ENCODE data around the gene CRTC2.

CRTC2 gene

GRCh38 chr1:153951183-153951582 is 7.2 kb downstream of the CRTC2 start:
- DNase-seq (ENCODE audit: low read depth in 2 of 3, low spot score in 1 of 3), result no peak

- peak; percentile 57 to 76 (median 57) for DNase-seq (ENCODE audit: low read depth in 2 of 3, low spot score in 1 of 3)
Measured at GRCh38 chr1:153946622-153947241, 11.7 kb downstream of the CRTC2 start, which contains the start of gene DENND4B. TSS of gene DENND4B (minus strand) at chr1:153946718. CDS start at chr1:153944374, 2,344 bp downstream.

GRCh38 chr1:153945795-153946621 is 12.4 kb downstream of the CRTC2 start:
- peak; percentile 38 to 62 (median 54) for DNase-seq (ENCODE audit: low read depth in 2 of 3, low spot score in 1 of 3)

- peak; percentile 52 to 61 (median 59) for DNase-seq (ENCODE audit: low read depth in 2 of 3, low spot score in 1 of 3)
Measured at GRCh38 chr1:153945131-153945794, 13.1 kb downstream of the CRTC2 start.

GRCh38 chr1:153944827-153945117 is 13.6 kb downstream of the CRTC2 start:
- DNase-seq (ENCODE audit: low read depth in 2 of 3, low spot score in 1 of 3), result no peak

GRCh38 chr1:153944005-153944826 is 14.2 kb downstream of the CRTC2 start:
- DNase-seq (ENCODE audit: low read depth in 2 of 3, low spot score in 1 of 3), result no peak

GRCh38 chr1:153942766-153943549 is 15.5 kb downstream of the CRTC2 start:
- no peak for DNase-seq (ENCODE audit: low read depth in 2 of 3, low spot score in 1 of 3)

GRCh38 chr1:153941826-153942725 is 16.3 kb downstream of the CRTC2 start:
- DNase-seq (ENCODE audit: low read depth in 2 of 3, low spot score in 1 of 3), result no peak

GRCh38 chr1:153940756-153941155 is 17.7 kb downstream of the CRTC2 start:
- DNase-seq (ENCODE audit: low read depth in 2 of 3, low spot score in 1 of 3), result no peak

GRCh38 chr1:153939476-153939875 is 18.9 kb downstream of the CRTC2 start:
- no peak for DNase-seq (ENCODE audit: low read depth in 2 of 3, low spot score in 1 of 3)

- no peak for DNase-seq (ENCODE audit: low read depth in 2 of 3, low spot score in 1 of 3)
Measured at GRCh38 chr1:153938996-153939395, 19.4 kb downstream of the CRTC2 start.

GRCh38 chr1:153937331-153937730 is 21.1 kb downstream of the CRTC2 start:
- DNase-seq (ENCODE audit: low read depth in 2 of 3, low spot score in 1 of 3), result no peak

GRCh38 chr1:153936011-153936802 is 22.2 kb downstream of the CRTC2 start:
- DNase-seq (ENCODE audit: low read depth in 2 of 3, low spot score in 1 of 3), result no peak

- DNase-seq (ENCODE audit: low read depth in 2 of 3, low spot score in 1 of 3), result no peak
Measured at GRCh38 chr1:153934746-153935145, 23.7 kb downstream of the CRTC2 start.

- DNase-seq (ENCODE audit: low read depth in 2 of 3, low spot score in 1 of 3), result no peak
Measured at GRCh38 chr1:153933955-153934354, 24.5 kb downstream of the CRTC2 start.

- DNase-seq (ENCODE audit: low read depth in 2 of 3, low spot score in 1 of 3), result no peak
Measured at GRCh38 chr1:153933430-153933829, 25.0 kb downstream of the CRTC2 start.

- DNase-seq (ENCODE audit: low read depth in 2 of 3, low spot score in 1 of 3), result no peak
Measured at GRCh38 chr1:153932156-153933131, 26.0 kb downstream of the CRTC2 start.

Data from stimulated activated CD4-positive, alpha-beta T cell treated with anti-CD3 and anti-CD28 coated beads, Interleukin-12 subunit alpha, Interleukin-12 subunit beta, amount 100 ng/mL, for 48 hours (primary cell).